Measurements from ENCODE around the gene GPRIN2. TPM values are rescaled to one million over a fixed set of nuclear protein-coding genes. Genes with fewer than 3 reads are reported as not detected.
"Not testable (repeated sequence)": the region's sequence is repeated elsewhere in the genome, so short reads cannot be mapped to it uniquely, and the experiment has no call there.

GPRIN2 gene
- total RNA-seq, 2 experiments from 2014 or later = not detected

DNA sequence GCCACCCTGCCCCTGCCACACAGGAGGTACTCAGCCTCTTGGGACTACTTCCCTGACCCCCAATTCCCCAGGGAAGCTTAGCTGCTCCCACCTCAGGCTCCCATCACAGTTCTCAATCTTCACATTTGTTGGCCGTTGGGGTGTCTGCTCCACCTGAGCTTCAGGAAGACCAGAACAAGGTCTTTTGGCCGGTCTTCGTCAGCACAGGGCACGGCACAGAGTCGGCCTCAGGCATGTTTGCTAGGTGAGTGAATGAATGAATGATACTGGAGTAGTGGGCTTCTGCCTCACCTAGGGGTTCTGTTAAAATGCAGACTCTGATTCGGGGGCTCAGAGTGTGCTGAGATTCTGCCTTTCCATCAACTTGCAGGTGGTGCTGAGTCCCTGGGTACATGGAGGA is 20.3 kb downstream of the GPRIN2 start:
- POLR2A ChIA-PET = no interaction called here
- Mint-ChIP-seq H3K36me3 (ENCODE audit: low read depth) (no peaks in the 10 kb centered on the region), H3K9me3 (ENCODE audit: insufficient read depth) (no peaks in the 10 kb centered on the region), H3K4me3 (no peak overlapping the region), H3K4me1 (ENCODE audit: low read depth) (no peaks in the 10 kb centered on the region), H3K27me3 (ENCODE audit: low read depth) (peaks cover 24% of the 10 kb centered on the region), H3K27ac (no peak overlapping the region)
- no peak for DNase-seq
- ATAC-seq = no peak
- CTCF ChIA-PET = no interaction called here

DNA sequence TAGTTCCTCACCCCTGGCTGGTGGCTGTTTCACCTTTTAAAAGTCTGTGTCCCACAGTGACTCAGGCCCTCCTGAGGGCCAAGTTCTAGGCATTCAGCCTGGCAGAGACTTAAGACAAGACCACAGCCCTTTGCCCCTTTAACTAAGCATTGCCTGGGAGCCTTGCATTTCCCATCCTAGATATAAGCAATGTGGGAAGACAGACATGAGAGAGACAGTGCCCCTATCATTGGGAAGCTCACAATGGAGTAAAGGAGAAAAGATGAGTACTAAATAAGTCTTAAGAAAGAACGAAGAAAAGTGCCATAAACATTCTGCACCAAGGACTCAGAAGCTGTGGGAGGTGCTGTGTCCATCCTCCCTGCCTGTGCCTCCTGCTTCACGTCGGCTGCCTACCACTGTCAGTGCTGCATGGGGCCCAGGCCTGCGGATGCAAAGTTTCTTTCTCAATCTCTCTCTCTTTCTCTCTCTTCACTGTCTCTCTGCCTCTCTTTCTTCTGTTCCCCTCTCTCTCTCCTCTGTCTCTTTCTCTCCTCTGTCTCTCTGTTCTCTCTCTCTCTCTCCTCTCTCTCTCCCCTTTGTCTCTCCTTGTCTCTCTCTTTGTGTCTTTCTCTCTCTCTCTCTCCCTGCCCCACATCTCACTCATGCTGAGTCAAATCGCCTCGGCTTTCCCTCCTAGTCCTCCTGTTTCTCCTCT is 21.5 kb downstream of the GPRIN2 start:
- ChIA-PET CTCF (no interaction called here), POLR2A (no interaction called here)
- Mint-ChIP-seq H3K27me3 (ENCODE audit: low read depth) (peaks cover 15% of the 10 kb centered on the region), H3K4me1 (ENCODE audit: low read depth) (no peaks in the 10 kb centered on the region), H3K27ac (no peak overlapping the region), H3K9me3 (ENCODE audit: insufficient read depth) (no peaks in the 10 kb centered on the region), H3K4me3 (no peak overlapping the region), H3K36me3 (ENCODE audit: low read depth) (no peaks in the 10 kb centered on the region)
- no peak for DNase-seq
- ATAC-seq = no peak

DNA sequence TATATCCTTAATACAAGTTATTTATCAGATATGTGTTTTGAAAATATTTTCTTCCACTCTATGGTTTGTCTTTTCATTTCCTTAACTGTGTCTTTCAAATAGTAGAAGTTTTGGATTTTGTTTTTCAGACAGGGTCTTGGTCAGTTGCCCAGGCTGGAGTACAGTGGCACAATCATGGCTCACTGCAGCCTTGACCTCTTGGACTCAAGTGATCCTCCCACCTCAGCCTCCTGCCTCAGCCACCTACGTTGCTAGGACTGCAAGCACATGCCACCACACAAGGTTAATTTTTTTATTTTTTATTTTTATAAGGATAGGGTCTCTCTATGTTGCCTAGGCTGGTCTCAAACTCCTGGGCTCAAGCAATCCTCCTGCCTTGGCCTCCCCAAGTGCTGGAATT is 24.2 kb downstream of the GPRIN2 start:
- CTCF ChIA-PET; ATAC-seq; H3K4me3 Mint-ChIP-seq; DNase-seq; H3K27ac Mint-ChIP-seq; H3K9me3 Mint-ChIP-seq (ENCODE audit: insufficient read depth); H3K27me3 Mint-ChIP-seq (ENCODE audit: low read depth); H3K4me1 Mint-ChIP-seq (ENCODE audit: low read depth); H3K36me3 Mint-ChIP-seq (ENCODE audit: low read depth): not testable (repeated sequence)
- POLR2A ChIA-PET = interaction anchor here (0.8 kb wide), 1 partner anchor 14 kb away, joined by 3 read pairs; no protein-coding TSS in a partner anchor

DNA sequence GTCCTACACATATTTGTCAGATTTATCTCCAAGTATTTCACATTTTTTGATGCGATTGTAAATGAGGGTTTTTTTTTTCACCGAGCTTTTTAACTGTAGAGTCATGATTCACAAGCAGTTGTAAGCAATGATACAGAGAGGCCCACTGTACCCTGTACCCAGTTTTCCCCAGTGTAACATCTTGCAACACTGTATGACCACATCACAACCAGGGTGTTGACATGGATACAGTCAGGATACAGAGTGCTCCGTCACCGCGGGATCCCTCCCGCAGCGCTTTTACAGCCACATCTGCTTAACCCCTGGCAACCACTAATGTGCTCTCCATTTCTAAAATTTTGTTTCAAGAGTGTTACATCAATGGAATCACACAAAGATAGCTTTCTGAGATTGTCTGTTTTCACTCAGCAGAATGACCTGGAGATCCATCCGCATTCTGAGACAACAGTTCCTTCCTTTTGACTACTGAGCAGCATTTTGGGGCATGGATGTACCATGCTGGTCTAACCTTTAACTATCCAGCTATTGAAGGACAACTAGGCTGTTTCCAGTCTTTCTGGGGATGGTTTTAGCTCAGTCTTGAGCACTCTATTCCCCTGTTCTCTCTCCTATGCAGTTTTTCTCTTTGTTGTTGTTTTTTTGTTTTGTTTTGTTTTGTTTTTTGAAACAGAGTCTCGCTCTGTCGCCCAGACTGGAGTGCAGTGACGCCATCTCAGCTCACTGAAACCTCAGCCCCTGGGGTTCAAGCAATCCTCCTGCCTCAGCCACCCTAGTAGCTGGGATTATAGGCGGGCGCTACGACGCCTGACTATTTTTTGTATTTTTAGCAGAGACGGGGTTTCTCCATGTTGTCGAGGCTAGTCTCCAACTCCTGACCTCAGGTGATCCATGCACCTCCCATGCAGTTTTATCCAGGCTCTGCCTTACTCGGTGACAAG is 25.9 kb downstream of the GPRIN2 start:
- H3K4me1 Mint-ChIP-seq (ENCODE audit: low read depth) = no peaks in the 10 kb centered on the region
- POLR2A ChIA-PET = no interaction called here
- no peak overlapping the region for H3K27ac Mint-ChIP-seq
- peaks cover 5% of the 10 kb centered on the region for H3K27me3 Mint-ChIP-seq (ENCODE audit: low read depth)
- H3K9me3 Mint-ChIP-seq (ENCODE audit: insufficient read depth) = no peaks in the 10 kb centered on the region
- CTCF ChIA-PET = interaction anchor here (1.0 to 1.2 kb wide), 3 partner anchors 14 to 301 kb away, joined by 3 read pairs; no protein-coding TSS in a partner anchor
- no peak for ATAC-seq
- no peak for DNase-seq
- no peaks in the 10 kb centered on the region for H3K36me3 Mint-ChIP-seq (ENCODE audit: low read depth)
- H3K4me3 Mint-ChIP-seq = no peak overlapping the region

DNA sequence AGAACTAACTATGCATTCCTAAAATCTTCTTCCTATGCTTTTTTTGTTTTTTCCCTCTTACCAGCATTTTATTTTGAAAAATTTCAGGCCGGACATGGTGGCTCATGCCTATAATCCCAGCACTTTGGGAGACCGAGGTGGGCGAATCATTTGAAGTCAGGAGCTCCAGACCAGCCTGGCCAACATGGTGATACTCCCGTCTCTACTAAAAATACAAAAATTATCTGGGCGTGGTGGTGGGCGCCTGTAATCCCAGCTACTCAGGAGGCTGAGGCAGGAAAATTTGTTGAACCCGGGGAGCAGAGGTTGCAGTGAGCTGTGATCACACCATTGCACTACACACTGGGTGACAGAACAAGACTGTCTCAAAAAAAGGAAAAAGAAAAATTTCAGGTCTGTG is 26.7 kb downstream of the GPRIN2 start:
- POLR2A ChIA-PET; DNase-seq; H3K4me3 Mint-ChIP-seq; H3K9me3 Mint-ChIP-seq (ENCODE audit: insufficient read depth); ATAC-seq; H3K27ac Mint-ChIP-seq; H3K4me1 Mint-ChIP-seq (ENCODE audit: low read depth); H3K27me3 Mint-ChIP-seq (ENCODE audit: low read depth); H3K36me3 Mint-ChIP-seq (ENCODE audit: low read depth): not testable (repeated sequence)
- CTCF ChIA-PET = interaction anchor here (1.1 kb wide), 1 partner anchor 13 kb away, joined by 3 read pairs; no protein-coding TSS in a partner anchor

DNA sequence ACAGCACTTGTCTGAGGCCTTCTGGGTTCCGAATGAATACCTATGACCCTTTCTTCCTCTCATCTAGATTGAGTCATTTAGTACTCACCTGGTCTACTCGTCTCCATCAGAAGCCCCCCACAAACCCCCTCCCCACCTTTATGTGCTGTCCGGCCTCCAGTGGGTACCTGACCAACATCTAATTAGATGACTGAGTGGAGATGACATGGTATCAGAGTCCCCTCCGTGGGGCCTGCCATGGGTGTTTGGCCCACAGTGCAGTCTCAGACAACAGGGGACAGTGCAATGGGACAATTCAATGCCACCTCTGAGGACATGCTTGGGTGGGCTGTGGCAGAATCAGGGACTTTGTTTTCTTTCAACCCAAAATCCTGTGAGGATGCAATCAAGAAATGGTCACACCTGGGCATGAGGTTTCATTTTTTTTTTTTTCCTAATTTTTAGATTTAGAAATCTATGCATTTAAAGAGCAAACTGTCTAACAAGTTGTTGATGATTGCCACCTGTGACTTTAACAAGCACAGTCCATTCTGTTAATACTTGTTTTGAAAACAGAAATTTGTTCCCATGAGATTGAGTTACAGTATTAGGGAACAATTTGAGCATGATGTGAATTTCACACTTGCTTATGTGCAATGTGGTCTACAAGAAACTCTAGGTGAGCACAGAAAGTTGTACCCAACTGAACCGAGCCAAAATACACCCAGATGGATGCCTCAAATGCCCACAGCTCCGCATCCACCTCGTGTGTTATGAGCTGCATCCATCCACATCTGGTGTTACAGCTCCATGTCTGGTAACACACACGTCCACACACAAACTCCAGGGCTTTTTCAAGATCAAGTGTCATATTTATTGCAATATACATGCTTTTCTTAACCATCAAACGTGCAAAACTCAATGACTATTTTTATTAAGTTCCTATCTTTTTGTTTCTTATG is 27.5 kb downstream of the GPRIN2 start:
- no peaks in the 10 kb centered on the region for H3K36me3 Mint-ChIP-seq (ENCODE audit: low read depth)

DNA sequence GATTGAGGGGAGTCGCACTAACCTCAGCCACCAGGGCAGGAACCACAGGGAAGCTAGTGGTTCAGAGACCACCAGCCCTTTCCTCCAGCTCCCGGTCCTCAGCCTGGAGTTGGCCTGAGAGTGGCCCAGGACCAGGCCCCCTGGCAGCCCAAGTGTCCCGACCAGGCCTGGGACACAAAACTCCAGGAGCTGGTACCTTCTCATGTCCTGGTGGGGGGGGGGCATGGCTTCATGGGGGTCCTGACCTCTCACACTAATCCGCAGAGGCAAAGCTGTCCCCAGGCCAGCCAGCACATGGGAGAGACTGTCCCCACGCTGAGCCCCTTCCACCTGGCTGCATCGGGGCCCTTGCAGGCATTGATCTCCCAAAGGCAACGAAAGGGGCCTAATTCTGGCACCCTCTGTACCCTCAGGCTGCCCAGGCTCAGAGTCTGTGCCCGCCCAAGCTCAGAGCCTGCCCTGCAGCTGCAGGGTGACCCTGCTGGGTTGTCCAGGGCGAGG is 28.2 kb downstream of the GPRIN2 start:
- H3K27me3 Mint-ChIP-seq (ENCODE audit: low read depth) = peaks cover 5% of the 10 kb centered on the region
- ChIA-PET CTCF (no interaction called here), POLR2A (no interaction called here)
- no peaks in the 10 kb centered on the region for H3K9me3 Mint-ChIP-seq (ENCODE audit: insufficient read depth)
- DNase-seq = no peak
- no peaks in the 10 kb centered on the region for H3K4me1 Mint-ChIP-seq (ENCODE audit: low read depth)
- ATAC-seq = no peak
- no peak overlapping the region for H3K27ac Mint-ChIP-seq
- H3K4me3 Mint-ChIP-seq = no peak overlapping the region
- H3K36me3 Mint-ChIP-seq (ENCODE audit: low read depth) = no peaks in the 10 kb centered on the region

More for the DNA sequence above, 27.5 kb downstream of the GPRIN2 start:
- peaks cover 5% of the 10 kb centered on the region for H3K27me3 Mint-ChIP-seq (ENCODE audit: low read depth)
- POLR2A ChIA-PET = no interaction called here
- CTCF ChIA-PET = no interaction called here
- no peak overlapping the region for H3K4me3 Mint-ChIP-seq
- ATAC-seq (no peak), DNase-seq (no peak)
- no peak overlapping the region for H3K27ac Mint-ChIP-seq
- no peaks in the 10 kb centered on the region for H3K4me1 Mint-ChIP-seq (ENCODE audit: low read depth)
- no peaks in the 10 kb centered on the region for H3K9me3 Mint-ChIP-seq (ENCODE audit: insufficient read depth)

DNA sequence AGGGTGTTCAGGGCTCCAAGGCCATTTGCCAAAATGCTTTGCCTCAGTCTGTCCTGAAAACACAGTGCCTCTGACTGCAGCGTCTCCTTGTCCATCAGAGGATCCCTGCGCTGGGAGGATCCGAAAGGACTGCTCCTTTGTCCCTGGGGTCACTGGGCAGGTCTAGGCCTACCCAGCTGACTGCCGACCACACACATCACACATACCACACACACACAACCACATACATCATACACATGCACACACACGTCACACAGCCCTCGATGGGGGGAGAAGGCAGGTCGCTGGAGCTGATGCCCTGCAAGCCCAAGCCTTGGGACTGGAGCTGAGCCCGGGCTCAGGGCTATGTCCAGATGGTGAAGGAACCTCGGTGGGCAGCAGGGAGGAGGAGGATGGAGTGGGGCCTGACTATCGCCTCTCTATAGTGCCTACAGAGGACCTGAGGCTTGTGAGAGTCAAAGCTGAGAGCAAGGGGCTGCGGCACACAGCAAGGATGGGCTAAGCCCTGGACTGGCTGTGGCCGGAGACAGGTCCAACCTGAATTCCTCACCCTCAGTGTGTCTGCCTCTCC is 29.1 kb downstream of the GPRIN2 start:
- CTCF ChIA-PET = no interaction called here

DNA sequence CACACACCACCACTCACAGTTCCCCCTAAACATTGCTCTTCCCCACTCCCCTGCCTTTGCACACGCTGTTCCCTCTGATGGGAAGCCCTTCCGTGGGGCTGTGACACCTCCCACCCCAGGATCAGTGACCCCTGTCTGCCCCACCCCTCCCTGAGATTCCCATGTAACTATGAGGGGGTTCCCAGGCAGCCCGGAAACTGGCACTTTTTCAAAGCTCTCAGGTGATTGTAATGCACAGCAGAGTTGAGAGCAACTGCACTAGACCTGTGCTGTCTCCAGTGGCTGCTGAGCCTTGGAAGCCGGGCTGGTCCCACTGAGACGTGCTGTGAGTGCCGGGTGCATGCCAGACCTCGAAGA is 29.8 kb downstream of the GPRIN2 start:
- ATAC-seq (no peak), DNase-seq (no peak)
- Mint-ChIP-seq H3K27ac (no peak overlapping the region), H3K27me3 (ENCODE audit: low read depth) (no peaks in the 10 kb centered on the region), H3K4me3 (no peak overlapping the region), H3K4me1 (ENCODE audit: low read depth) (no peaks in the 10 kb centered on the region), H3K9me3 (ENCODE audit: insufficient read depth) (no peaks in the 10 kb centered on the region), H3K36me3 (ENCODE audit: low read depth) (no peaks in the 10 kb centered on the region)
- CTCF ChIA-PET = no interaction called here
- POLR2A ChIA-PET = no interaction called here

More for the DNA sequence above, 29.1 kb downstream of the GPRIN2 start:
- POLR2A ChIA-PET = no interaction called here
- DNase-seq (no peak), ATAC-seq (no peak)
- no peaks in the 10 kb centered on the region for H3K36me3 Mint-ChIP-seq (ENCODE audit: low read depth)
- H3K9me3 Mint-ChIP-seq (ENCODE audit: insufficient read depth) = no peaks in the 10 kb centered on the region
- peaks cover 5% of the 10 kb centered on the region for H3K27me3 Mint-ChIP-seq (ENCODE audit: low read depth)
- no peak overlapping the region for H3K4me3 Mint-ChIP-seq
- H3K4me1 Mint-ChIP-seq (ENCODE audit: low read depth) = no peaks in the 10 kb centered on the region
- H3K27ac Mint-ChIP-seq = no peak overlapping the region

DNA sequence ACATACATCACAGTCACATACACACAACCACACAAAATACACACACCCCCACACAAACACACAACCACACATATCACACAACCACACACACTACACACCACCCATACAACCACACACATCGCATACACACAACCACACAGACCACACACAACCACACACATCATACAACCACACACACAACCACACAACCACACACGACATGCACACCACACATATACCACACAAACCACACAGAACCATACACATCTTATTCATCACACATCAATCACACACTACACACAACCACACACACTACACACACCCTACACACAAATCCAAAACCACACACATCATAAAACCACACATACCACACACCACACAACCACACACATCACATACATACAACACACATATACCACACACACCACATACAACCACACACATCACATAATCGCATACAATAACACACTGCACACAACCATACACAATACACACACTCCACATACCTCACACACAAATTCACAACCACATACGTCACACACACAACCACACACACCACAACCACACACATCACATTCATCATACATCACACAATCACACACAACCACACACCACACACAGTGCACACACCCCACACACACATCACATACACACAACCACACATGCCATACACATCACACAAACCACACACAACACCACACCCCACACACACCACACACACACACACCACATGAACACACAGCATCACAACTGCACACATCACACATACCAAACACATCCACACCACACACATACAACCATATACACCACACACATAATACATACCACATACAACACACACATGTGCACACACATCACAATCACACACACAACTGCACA is 30.4 kb downstream of the GPRIN2 start:
- H3K9me3 Mint-ChIP-seq (ENCODE audit: insufficient read depth) = no peaks in the 10 kb centered on the region
- no peaks in the 10 kb centered on the region for H3K36me3 Mint-ChIP-seq (ENCODE audit: low read depth)
- POLR2A ChIA-PET = no interaction called here
- no peaks in the 10 kb centered on the region for H3K27me3 Mint-ChIP-seq (ENCODE audit: low read depth)
- no peak overlapping the region for H3K27ac Mint-ChIP-seq
- no peak for ATAC-seq
- no peak overlapping the region for H3K4me3 Mint-ChIP-seq
- no peak for DNase-seq
- CTCF ChIA-PET = no interaction called here
- no peaks in the 10 kb centered on the region for H3K4me1 Mint-ChIP-seq (ENCODE audit: low read depth)
